Esophagus squamous epithelium (tissue), 4 donors: Measurements from ENCODE around the gene ITGA11.

ENCODE experiments used
- CTCF ChIP-seq, 6 experiments: fragments of 450-650 bp in 4 of 6; fragments of 200-600 bp in 2 of 6; sonication (generic) in 2 of 6; IDR thresholded peaks; one replicate each; pipeline ENCODE4 v1.5.1; 2016 to 2019; ENCODE audit warnings: antibody characterized with exemption in 6 of 6, mild to moderate bottlenecking in 4 of 6, moderate library complexity in 4 of 6
- POLR2A ChIP-seq, 4 donors: fragments of 450-650 bp; IDR thresholded peaks; one replicate each; pipeline ENCODE4 v1.6.1; 2017; ENCODE audit warnings: antibody characterized with exemption in 4 of 4, mild to moderate bottlenecking in 4 of 4, moderate library complexity in 3 of 4

GRCh38 chr15:68419301-68420175 is 12.4 kb downstream of the ITGA11 start:
- TF ChIP-seq CTCF (IDR thresholded peaks at IDR 0.05) = no peak
- no peak for TF ChIP-seq POLR2A (IDR thresholded peaks at IDR 0.05)
